Fibroblast of lung (primary cell): Measurements from ENCODE around the gene SCN4A.

Experiments
- EZH2 ChIP-seq: IDR thresholded peaks from 2 replicates; pipeline ENCODE4 v1.5.1; 2012; ENCODE audit warnings: low read length, control low read depth, mild to moderate bottlenecking; ENCODE audit errors: missing control alignments
- TF ChIP-seq, protein P1 (sequence below), 2 donors: IDR thresholded peaks in 1 of 2; conservative IDR thresholded peaks in 1 of 2; 1 replicate in 1 of 2; 2 replicates in 1 of 2; pipeline ENCODE4 v1.5.1; 2011 to 2012; ENCODE audit warnings: low read length in 2 of 2, control low read depth in 1 of 2, inconsistent platforms in 1 of 2, low read depth in 1 of 2, mild to moderate bottlenecking in 1 of 2

DNA sequence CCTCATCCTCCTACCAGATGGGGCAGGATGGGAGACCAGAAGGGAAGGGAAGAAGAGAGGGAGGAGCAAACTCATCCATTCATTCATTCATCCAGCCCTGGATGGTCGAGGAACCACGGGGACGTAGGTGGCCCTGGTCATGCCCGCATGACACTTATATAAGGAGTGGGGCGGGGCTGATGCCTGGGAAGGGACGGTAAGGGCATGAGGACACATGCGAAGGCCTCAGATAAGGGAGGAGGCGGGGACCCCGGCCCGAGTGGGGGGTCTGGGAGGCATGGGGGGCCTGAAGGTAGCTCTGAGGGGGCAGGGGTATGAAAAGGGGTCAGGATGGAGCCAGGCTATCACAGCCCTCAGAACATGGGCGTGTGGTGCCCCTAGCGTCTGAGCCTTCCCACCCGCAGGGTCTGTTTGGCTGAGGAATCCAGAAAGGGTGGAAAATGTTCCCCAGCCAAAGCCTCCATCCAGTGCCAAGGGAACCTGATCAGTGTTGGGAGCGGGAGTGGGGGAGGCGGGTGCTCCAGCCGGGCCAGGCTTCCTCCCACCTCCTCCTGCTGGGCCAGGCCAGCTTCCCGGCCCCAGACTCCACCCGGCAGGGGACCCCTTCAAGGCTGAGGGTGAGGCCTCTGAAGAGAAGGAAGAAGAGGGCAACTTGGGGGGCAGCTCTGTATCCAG lies 23.0 kb downstream of the SCN4A start:
- TF ChIP-seq, protein P1, sequence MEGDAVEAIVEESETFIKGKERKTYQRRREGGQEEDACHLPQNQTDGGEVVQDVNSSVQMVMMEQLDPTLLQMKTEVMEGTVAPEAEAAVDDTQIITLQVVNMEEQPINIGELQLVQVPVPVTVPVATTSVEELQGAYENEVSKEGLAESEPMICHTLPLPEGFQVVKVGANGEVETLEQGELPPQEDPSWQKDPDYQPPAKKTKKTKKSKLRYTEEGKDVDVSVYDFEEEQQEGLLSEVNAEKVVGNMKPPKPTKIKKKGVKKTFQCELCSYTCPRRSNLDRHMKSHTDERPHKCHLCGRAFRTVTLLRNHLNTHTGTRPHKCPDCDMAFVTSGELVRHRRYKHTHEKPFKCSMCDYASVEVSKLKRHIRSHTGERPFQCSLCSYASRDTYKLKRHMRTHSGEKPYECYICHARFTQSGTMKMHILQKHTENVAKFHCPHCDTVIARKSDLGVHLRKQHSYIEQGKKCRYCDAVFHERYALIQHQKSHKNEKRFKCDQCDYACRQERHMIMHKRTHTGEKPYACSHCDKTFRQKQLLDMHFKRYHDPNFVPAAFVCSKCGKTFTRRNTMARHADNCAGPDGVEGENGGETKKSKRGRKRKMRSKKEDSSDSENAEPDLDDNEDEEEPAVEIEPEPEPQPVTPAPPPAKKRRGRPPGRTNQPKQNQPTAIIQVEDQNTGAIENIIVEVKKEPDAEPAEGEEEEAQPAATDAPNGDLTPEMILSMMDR (conservative IDR thresholded peaks at IDR 0.05 in 1 of 2, IDR thresholded peaks at IDR 0.05 in 1 of 2; ENCODE audit: low read depth in 1 of 2, low read length in 2 of 2), result no peak
- no peak for TF ChIP-seq EZH2
